BJ (cell line): ENCODE data around the gene NCR3LG1. TPM values are rescaled to one million over a fixed set of nuclear protein-coding genes. Genes with fewer than 3 reads are reported as not detected.
"Not testable (repeated sequence)": the region's sequence is repeated elsewhere in the genome, so short reads cannot be mapped to it uniquely, and the experiment has no call there.

Experiments
- CTCF ChIA-PET: fragments of 350-600 bp; formaldehyde crosslinking; extraction: SDS; loops from one replicate; lab custom pipeline; 2021; ENCODE audit warnings: antibody characterized with exemption, inconsistent platforms; lab: Yijun Ruan, JAX
- POLR2A ChIA-PET: fragments of 300-600 bp; sonication (Branson Sonifier 250); formaldehyde crosslinking; extraction: SDS; loops from one replicate; lab custom pipeline; 2021; ENCODE audit warnings: antibody characterized with exemption; lab: Charles Lee
- DNase-seq: peaks from one replicate; pipeline ENCODE4 v3.0.0-alpha.2; 2011; ENCODE audit warnings: low read depth
- H3K27me3 ChIP-seq: 2 replicates; pipeline ENCODE4 v1.6.0; 2011; ENCODE audit warnings: low read length; ENCODE audit not compliant: control insufficient read depth, insufficient read depth
- H3K36me3 ChIP-seq: 2 replicates; pipeline ENCODE4 v1.5.1; 2011; ENCODE audit warnings: low read length; ENCODE audit not compliant: control insufficient read depth, insufficient read depth
- H3K4me3 ChIP-seq: 2 replicates; pipeline ENCODE4 v1.5.1; 2011; ENCODE audit warnings: low read depth, mild to moderate bottlenecking, control low read depth, low read length
- polyA plus RNA-seq: library from polyadenylated mRNA; depleted of rRNA; stranded (reverse); fragments of >200 nt; gene quantifications from 2 replicates; pipeline ENCODE4 v1.2.3, GENCODE V29; 2011; rRNA removed
- TF ChIP-seq, protein P1 (sequence below): IDR thresholded peaks from 2 replicates; pipeline ENCODE4 v1.5.1; 2011; ENCODE audit warnings: low read depth, mild to moderate bottlenecking, control low read depth, inconsistent platforms, low read length, moderate library complexity; ENCODE audit not compliant: insufficient read depth

Gene NCR3LG1
- polyA plus RNA-seq, 1 experiment: 1.5 TPM

DNA sequence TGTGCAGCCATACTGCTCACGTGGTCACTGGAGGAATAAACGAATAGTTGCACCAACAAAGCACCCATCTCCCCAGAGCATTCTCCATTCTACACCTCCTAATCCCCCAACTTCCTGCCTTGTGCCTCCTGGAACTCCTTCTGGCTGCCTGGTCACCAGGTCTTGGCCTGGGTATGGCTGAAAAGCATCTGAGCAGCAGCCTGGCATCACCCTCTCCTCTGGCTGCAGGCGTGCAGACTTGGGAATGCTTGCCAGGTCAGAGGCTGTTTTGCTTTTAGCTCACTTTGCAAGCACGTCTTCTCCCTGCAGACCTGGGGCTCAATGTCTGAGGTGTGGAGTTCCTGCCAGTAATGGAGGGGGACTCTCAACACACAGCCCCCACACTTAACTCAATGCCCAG is 70.2 kb downstream of the NCR3LG1 start:
- H3K4me3 ChIP-seq: no peak overlapping the region
- peaks cover 21% of the 10 kb centered on the region for H3K27me3 ChIP-seq
- ChIA-PET POLR2A (no interaction called here), CTCF (interaction anchor here (0.7 kb wide), 1 partner anchor 7 kb away, joined by 3 read pairs; no protein-coding TSS in a partner anchor)
- TF ChIP-seq, protein P1, sequence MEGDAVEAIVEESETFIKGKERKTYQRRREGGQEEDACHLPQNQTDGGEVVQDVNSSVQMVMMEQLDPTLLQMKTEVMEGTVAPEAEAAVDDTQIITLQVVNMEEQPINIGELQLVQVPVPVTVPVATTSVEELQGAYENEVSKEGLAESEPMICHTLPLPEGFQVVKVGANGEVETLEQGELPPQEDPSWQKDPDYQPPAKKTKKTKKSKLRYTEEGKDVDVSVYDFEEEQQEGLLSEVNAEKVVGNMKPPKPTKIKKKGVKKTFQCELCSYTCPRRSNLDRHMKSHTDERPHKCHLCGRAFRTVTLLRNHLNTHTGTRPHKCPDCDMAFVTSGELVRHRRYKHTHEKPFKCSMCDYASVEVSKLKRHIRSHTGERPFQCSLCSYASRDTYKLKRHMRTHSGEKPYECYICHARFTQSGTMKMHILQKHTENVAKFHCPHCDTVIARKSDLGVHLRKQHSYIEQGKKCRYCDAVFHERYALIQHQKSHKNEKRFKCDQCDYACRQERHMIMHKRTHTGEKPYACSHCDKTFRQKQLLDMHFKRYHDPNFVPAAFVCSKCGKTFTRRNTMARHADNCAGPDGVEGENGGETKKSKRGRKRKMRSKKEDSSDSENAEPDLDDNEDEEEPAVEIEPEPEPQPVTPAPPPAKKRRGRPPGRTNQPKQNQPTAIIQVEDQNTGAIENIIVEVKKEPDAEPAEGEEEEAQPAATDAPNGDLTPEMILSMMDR: no peak
- no peaks in the 10 kb centered on the region for H3K36me3 ChIP-seq
- no peak for DNase-seq

GRCh38 chr11:17423533-17424310 is 72.1 kb downstream of the NCR3LG1 start:
- Histone ChIP-seq H3K36me3 (no peaks in the 10 kb centered on the region), H3K27me3 (peaks cover 13% of the 10 kb centered on the region), H3K4me3 (no peak overlapping the region)
- POLR2A ChIA-PET: no interaction called here
- DNase-seq: no peak
- TF ChIP-seq, protein P1: no peak
- CTCF ChIA-PET: interaction anchor here (0.8 kb wide), 1 partner anchor 9 kb away, joined by 4 read pairs; no protein-coding TSS in a partner anchor

GRCh38 chr11:17426233-17426632 is 74.6 kb downstream of the NCR3LG1 start:
- POLR2A ChIA-PET, H3K27me3 ChIP-seq, DNase-seq, CTCF ChIA-PET, H3K36me3 ChIP-seq, H3K4me3 ChIP-seq: not testable (repeated sequence)

Other genes with a start within 250 kb of the NCR3LG1 start
- gene PIK3C2A, start 143.8 kb upstream of the NCR3LG1 start, polyA plus RNA-seq: 13.2 and 29.0 TPM in 2 replicates
- 119 and 196 TPM in 2 replicates for gene NUCB2, start 75.1 kb upstream of the NCR3LG1 start, polyA plus RNA-seq
- gene KCNJ11, start 36.9 kb downstream of the NCR3LG1 start, polyA plus RNA-seq: not detected in 2 replicates
- not detected in 2 replicates for gene ABCC8, start 125.0 kb downstream of the NCR3LG1 start, polyA plus RNA-seq
- gene USH1C, start 192.6 kb downstream of the NCR3LG1 start, polyA plus RNA-seq: not detected in 2 replicates
- gene OTOG, start 195.5 kb downstream of the NCR3LG1 start, polyA plus RNA-seq: not detected in 2 replicates